ENCODE measurements around the gene PTCD2. TPM values are rescaled to one million over a fixed set of nuclear protein-coding genes. Genes with fewer than 3 reads are reported as not detected.

Gene PTCD2
- total RNA-seq, 1 experiment from 2014 or later: 13.0 TPM

GRCh38 chr5:72298711-72299110 is 21.5 kb upstream of the PTCD2 start:
- TF ChIP-seq ZNF263 (CRISPR knock-in tag; IDR thresholded peaks at IDR 0.05; ENCODE audit: low read depth) (no peak), NFYB (CRISPR knock-in tag; conservative IDR thresholded peaks at IDR 0.05; ENCODE audit: low read depth) (no peak), ZNF671 (CRISPR knock-in tag; IDR thresholded peaks at IDR 0.05) (no peak), TCF7 (CRISPR knock-in tag; IDR thresholded peaks at IDR 0.05; ENCODE audit: low read depth) (no peak), PRRX2 (CRISPR knock-in tag; IDR thresholded peaks at IDR 0.05) (no peak), JAZF1 (CRISPR knock-in tag; IDR thresholded peaks at IDR 0.05) (no peak)
- TF ChIP-seq, protein P1, sequence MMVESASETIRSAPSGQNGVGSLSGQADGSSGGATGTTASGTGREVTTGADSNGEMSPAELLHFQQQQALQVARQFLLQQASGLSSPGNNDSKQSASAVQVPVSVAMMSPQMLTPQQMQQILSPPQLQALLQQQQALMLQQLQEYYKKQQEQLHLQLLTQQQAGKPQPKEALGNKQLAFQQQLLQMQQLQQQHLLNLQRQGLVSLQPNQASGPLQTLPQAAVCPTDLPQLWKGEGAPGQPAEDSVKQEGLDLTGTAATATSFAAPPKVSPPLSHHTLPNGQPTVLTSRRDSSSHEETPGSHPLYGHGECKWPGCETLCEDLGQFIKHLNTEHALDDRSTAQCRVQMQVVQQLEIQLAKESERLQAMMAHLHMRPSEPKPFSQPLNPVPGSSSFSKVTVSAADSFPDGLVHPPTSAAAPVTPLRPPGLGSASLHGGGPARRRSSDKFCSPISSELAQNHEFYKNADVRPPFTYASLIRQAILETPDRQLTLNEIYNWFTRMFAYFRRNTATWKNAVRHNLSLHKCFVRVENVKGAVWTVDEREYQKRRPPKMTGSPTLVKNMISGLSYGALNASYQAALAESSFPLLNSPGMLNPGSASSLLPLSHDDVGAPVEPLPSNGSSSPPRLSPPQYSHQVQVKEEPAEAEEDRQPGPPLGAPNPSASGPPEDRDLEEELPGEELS (CRISPR knock-in tag; IDR thresholded peaks at IDR 0.05): no peak
- TF ChIP-seq, protein P2, sequence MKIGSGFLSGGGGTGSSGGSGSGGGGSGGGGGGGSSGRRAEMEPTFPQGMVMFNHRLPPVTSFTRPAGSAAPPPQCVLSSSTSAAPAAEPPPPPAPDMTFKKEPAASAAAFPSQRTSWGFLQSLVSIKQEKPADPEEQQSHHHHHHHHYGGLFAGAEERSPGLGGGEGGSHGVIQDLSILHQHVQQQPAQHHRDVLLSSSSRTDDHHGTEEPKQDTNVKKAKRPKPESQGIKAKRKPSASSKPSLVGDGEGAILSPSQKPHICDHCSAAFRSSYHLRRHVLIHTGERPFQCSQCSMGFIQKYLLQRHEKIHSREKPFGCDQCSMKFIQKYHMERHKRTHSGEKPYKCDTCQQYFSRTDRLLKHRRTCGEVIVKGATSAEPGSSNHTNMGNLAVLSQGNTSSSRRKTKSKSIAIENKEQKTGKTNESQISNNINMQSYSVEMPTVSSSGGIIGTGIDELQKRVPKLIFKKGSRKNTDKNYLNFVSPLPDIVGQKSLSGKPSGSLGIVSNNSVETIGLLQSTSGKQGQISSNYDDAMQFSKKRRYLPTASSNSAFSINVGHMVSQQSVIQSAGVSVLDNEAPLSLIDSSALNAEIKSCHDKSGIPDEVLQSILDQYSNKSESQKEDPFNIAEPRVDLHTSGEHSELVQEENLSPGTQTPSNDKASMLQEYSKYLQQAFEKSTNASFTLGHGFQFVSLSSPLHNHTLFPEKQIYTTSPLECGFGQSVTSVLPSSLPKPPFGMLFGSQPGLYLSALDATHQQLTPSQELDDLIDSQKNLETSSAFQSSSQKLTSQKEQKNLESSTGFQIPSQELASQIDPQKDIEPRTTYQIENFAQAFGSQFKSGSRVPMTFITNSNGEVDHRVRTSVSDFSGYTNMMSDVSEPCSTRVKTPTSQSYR (CRISPR knock-in tag; IDR thresholded peaks at IDR 0.05): no peak
- ChIA-PET POLR2A (no interaction called here), CTCF (no interaction called here)
- H3K9me3 Mint-ChIP-seq: peaks cover 6% of the 10 kb centered on the region; the same call in 1 of the 2 replicates
- H3K4me3 Mint-ChIP-seq: no peak overlapping the region
- H3K4me1 Mint-ChIP-seq: peaks cover 39% of the 10 kb centered on the region
- H3K36me3 Mint-ChIP-seq: peaks cover 19% of the 10 kb centered on the region
- no peak overlapping the region for H3K27ac Mint-ChIP-seq
- no peaks in the 10 kb centered on the region for H3K27me3 Mint-ChIP-seq (ENCODE audit: low read depth)
- no peak for ATAC-seq
- no peak for DNase-seq (ENCODE audit: low spot score)

DNA sequence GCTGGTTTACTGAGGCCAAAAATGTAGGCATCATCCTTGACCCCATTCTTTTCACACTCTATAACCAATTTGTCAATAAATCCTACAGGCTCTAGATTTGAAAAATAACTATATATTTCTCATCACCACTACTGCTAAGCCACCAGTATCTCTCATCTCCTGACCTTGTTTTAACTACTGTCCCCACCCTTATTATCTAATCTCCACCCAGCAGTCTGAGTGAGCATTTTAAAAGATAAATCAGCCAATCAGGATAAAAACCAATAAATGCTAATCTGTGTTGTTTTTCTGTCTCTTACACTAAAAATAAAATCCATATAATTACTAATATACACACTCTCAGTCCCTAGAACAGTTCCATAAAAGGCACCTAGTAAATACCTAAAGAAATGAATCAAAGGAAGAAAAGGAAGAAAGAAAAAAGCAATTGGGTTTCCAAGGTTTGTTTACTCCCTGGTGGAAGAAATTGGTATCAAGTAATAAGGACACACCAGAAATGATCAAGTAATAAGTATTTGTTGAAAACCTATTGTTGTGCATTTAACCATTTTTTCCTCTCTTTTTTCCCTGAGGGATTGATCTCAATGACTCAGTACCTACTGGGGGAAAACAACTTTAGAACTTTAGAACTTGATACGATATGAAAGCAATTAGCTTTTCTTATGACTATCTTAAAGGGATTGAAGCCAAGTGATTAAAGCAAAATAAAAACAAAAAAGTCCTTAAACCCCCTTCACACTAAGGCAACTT is 19.4 kb upstream of the PTCD2 start:
- DNase-seq (ENCODE audit: low spot score): no peak
- Mint-ChIP-seq H3K9me3 (peaks cover 6% of the 10 kb centered on the region; the same call in 1 of the 2 replicates), H3K36me3 (peaks cover 15% of the 10 kb centered on the region), H3K27me3 (ENCODE audit: low read depth) (no peaks in the 10 kb centered on the region), H3K27ac (peak overlapping the region; percentile 85), H3K4me3 (no peak overlapping the region), H3K4me1 (peaks cover 47% of the 10 kb centered on the region)
- ATAC-seq: no peak
- POLR2A ChIA-PET: no interaction called here
- CTCF ChIA-PET: no interaction called here
- TF ChIP-seq CTCF (IDR thresholded peaks at IDR 0.05) (no peak), NR3C1 (CRISPR knock-in tag; conservative IDR thresholded peaks at IDR 0.05; ENCODE audit: low read depth) (no peak), NR2C2 (CRISPR knock-in tag; IDR thresholded peaks at IDR 0.05) (no peak), NR1H2 (CRISPR knock-in tag; IDR thresholded peaks at IDR 0.05) (no peak), AFF4 (CRISPR knock-in tag; IDR thresholded peaks at IDR 0.05; ENCODE audit: borderline replicate concordance) (no peak), FOXP1 (CRISPR knock-in tag; IDR thresholded peaks at IDR 0.05; ENCODE audit: borderline replicate concordance) (no peak), PREB (CRISPR knock-in tag; IDR thresholded peaks at IDR 0.05; ENCODE audit: borderline replicate concordance) (no peak), CDX4 (CRISPR knock-in tag; IDR thresholded peaks at IDR 0.05; ENCODE audit: borderline replicate concordance) (no peak), FOXJ3 (CRISPR knock-in tag; IDR thresholded peaks at IDR 0.05; ENCODE audit: borderline replicate concordance) (no peak), EMX1 (CRISPR knock-in tag; IDR thresholded peaks at IDR 0.05) (no peak), TEAD1 (CRISPR knock-in tag; IDR thresholded peaks at IDR 0.05) (no peak)
- TF ChIP-seq, protein P3, sequence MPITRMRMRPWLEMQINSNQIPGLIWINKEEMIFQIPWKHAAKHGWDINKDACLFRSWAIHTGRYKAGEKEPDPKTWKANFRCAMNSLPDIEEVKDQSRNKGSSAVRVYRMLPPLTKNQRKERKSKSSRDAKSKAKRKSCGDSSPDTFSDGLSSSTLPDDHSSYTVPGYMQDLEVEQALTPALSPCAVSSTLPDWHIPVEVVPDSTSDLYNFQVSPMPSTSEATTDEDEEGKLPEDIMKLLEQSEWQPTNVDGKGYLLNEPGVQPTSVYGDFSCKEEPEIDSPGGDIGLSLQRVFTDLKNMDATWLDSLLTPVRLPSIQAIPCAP (CRISPR knock-in tag; IDR thresholded peaks at IDR 0.05): no peak
